Activated CD8-positive, alpha-beta memory T cell treated with anti-CD3 and anti-CD28 coated beads, Interleukin-2, amount 10 ng/mL, durations not matched to agents 7 days and 5 days (primary cell): ENCODE data around the gene DNAH17. TPM values are rescaled to one million over a fixed set of nuclear protein-coding genes. Genes with fewer than 3 reads are reported as not detected.
A peak's percentile ranks its signal among the peaks of the same experiment; 100 is the strongest.

ENCODE experiments used
- ATAC-seq: fragments of 150-1000 bp; cut with Tn5 transposase; one replicate; pipeline ENCODE4 v1.10.0; 2021; ENCODE audit warnings: moderate library complexity
- CTCF ChIA-PET: fragments of 350-600 bp; sonication (Branson Sonifier 250); formaldehyde crosslinking; loops from one replicate; lab custom pipeline; 2021; ENCODE audit warnings: antibody characterized with exemption; lab: Charles Lee
- DNase-seq: peaks from one replicate; pipeline ENCODE4 v3.0.0-alpha.2; 2020
- H3K27ac Mint-ChIP-seq: one replicate; pipeline ENCODE4 v1.8.0; 2021; ENCODE audit warnings: mild to moderate bottlenecking, mixed read lengths
- H3K27me3 Mint-ChIP-seq: one replicate; pipeline ENCODE4 v1.8.0; 2021; ENCODE audit warnings: mixed read lengths
- H3K36me3 Mint-ChIP-seq: one replicate; pipeline ENCODE4 v1.8.0; 2021; ENCODE audit warnings: mild to moderate bottlenecking, mixed read lengths
- H3K4me1 Mint-ChIP-seq: one replicate; pipeline ENCODE4 v1.8.0; 2021; ENCODE audit warnings: mixed read lengths
- H3K4me3 Mint-ChIP-seq: one replicate; pipeline ENCODE4 v1.8.0; 2021; ENCODE audit warnings: mild to moderate bottlenecking, moderate library complexity, mixed read lengths
- H3K9me3 Mint-ChIP-seq: one replicate; pipeline ENCODE4 v1.8.0; 2022; ENCODE audit warnings: low read depth, mixed read lengths
- total RNA-seq, 2 experiments: library from RNA; stranded (reverse); gene quantifications; one replicate each; pipeline ENCODE4 v1.2.3, GENCODE V29; 2021

The DNAH17 gene
- total RNA-seq, 2 experiments from 2014 or later, result 0.26 TPM; not detected in 1

DNA sequence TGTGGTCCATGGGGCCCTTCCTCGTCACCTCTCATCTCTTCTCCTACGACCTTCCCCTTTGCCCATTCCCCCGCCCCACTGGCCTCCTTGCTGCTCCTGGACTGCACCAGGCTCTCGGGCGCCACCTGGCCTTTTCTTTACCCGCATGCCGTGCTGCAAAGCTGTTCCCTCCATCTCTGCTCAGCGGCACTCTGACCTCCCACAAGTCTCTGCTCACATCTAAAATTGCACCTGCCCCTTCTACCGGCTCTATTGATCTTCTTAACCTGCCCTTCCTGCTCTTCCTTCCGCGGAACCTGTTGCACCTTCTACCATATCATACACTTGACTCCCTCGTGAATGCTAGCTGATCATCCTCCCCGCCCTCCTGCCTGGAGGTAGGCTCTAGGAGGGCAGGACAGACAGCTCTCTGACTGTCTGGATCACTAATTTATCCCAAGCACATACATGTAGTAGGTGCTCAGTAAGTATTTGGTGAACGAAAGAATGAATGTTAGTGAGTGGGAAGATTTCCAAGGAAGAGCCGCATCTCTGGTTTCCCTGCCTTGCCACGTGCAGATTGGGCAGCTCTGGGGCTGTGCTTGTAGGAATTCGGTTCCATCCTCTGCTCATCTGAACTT is 17.3 kb downstream of the DNAH17 start:
- Mint-ChIP-seq H3K27me3 (peaks cover 13% of the 10 kb centered on the region), H3K4me1 (no peaks in the 10 kb centered on the region), H3K27ac (no peak overlapping the region), H3K36me3 (no peaks in the 10 kb centered on the region), H3K4me3 (no peak overlapping the region), H3K9me3 (no peaks in the 10 kb centered on the region)
- DNase-seq (no peak), ATAC-seq (no peak)
- CTCF ChIA-PET, result interaction anchor here (1.2 kb wide), 1 partner anchor 63 kb away, joined by 4 read pairs; no protein-coding TSS in a partner anchor

DNA sequence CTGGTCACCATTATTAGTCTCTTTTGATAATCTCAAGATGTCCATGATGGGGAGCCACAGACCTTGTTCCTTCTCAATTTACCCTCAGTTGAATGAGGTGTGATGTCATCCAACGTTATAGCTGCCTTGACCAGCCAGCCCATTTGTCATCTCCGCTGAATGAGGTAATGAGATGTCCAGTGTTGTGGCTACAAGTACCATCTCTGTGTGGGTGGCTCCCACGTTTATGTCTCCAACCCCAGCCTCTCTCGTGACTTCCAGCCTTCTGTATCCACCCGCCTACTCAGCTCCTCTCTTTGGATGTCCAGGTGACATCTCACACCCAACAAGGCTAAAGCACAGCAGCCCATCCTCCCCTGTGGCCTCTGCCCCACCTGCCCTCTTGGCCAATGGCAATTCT is 18.2 kb downstream of the DNAH17 start:
- CTCF ChIA-PET, result interaction anchor here (1.2 kb wide), 1 partner anchor 62 kb away, joined by 4 read pairs; no protein-coding TSS in a partner anchor
- no peaks in the 10 kb centered on the region for H3K4me1 Mint-ChIP-seq
- H3K4me3 Mint-ChIP-seq, result no peak overlapping the region
- H3K27me3 Mint-ChIP-seq, result peaks cover 13% of the 10 kb centered on the region
- no peak for DNase-seq
- no peaks in the 10 kb centered on the region for H3K9me3 Mint-ChIP-seq
- ATAC-seq, result no peak
- no peaks in the 10 kb centered on the region for H3K36me3 Mint-ChIP-seq
- no peak overlapping the region for H3K27ac Mint-ChIP-seq

DNA sequence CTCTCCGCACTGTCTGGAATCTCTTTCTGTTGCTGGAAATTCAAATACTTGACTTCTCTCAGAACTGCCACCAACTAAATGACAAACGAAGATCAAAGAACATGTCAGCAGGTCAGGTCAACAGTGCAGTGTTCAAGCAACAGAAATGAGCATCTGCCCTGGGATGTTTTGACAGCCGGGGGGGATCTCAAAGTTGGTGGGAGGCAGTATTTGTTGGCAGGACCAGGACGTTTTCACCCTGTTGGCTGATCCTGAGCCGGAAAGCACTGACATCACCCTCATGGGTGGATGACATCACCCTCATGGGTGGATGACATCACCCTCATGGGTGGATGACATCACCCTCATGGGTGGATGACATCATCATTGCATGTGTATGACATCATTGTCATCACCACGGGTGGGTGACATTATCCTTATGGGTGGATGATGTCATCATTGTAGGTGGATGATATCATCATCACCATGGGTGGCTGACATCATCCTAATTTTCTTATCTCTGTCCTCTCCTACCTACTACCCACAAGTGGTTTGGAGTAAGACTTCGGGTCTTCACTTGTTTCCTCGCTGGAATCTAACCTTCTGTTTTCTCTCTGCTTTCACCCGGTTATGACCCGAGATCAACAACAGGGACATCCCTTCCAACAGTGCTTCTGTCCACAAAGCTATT is 18.9 kb downstream of the DNAH17 start:
- DNase-seq (peak; percentile 48), ATAC-seq (no peak)
- Mint-ChIP-seq H3K36me3 (no peaks in the 10 kb centered on the region), H3K27me3 (peaks cover 13% of the 10 kb centered on the region), H3K4me1 (no peaks in the 10 kb centered on the region), H3K4me3 (no peak overlapping the region), H3K9me3 (no peaks in the 10 kb centered on the region), H3K27ac (no peak overlapping the region)
- CTCF ChIA-PET, result no interaction called here

DNA sequence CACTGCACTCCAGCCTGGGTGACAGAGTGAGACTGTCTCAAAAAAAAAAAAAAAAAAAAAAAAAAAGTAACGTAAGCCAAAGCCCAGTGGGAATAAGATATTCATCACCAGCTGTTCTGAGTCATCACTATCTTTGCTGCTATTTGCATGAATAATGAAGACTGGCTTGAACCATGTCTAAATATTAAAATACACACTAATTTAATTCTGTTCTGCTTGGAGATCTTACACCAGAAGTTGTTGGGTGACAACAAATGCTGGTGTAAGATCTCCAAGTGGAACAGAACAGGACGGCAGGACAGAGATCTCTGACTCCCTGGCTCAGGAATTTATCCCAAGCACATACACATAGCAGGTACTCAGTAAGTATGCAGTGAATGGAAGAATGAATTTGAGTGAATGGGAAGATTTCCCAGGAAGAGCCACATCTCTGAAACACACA is 19.6 kb downstream of the DNAH17 start:
- Mint-ChIP-seq H3K27ac (no peak overlapping the region), H3K4me1 (no peaks in the 10 kb centered on the region), H3K4me3 (no peak overlapping the region), H3K9me3 (no peaks in the 10 kb centered on the region), H3K27me3 (peaks cover 10% of the 10 kb centered on the region), H3K36me3 (no peaks in the 10 kb centered on the region)
- ATAC-seq (no peak), DNase-seq (no peak)
- CTCF ChIA-PET, result no interaction called here

DNA sequence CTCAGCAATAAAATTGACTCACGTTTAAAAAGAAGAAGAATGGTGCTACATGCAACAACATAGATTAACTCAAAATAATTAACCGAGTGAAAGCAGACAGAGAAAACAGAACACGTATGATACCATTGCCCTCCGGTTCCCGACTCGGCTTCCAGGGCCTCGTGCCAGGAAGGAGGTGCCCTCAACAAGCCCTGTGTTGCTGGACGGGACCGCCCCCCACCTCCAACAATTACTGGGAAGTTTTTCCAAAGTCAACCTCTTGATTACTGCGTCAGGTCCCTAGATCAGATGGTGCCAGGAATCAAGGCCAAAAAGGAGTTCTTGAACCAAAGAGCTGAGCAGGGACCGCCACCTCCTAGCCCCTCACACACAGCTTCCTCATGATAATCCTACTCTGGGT is 20.4 kb downstream of the DNAH17 start:
- ATAC-seq, result no peak
- Mint-ChIP-seq H3K9me3 (no peaks in the 10 kb centered on the region), H3K4me1 (no peaks in the 10 kb centered on the region), H3K27ac (no peak overlapping the region), H3K36me3 (no peaks in the 10 kb centered on the region), H3K4me3 (no peak overlapping the region), H3K27me3 (peaks cover 10% of the 10 kb centered on the region)
- DNase-seq, result no peak
- CTCF ChIA-PET, result no interaction called here

DNA sequence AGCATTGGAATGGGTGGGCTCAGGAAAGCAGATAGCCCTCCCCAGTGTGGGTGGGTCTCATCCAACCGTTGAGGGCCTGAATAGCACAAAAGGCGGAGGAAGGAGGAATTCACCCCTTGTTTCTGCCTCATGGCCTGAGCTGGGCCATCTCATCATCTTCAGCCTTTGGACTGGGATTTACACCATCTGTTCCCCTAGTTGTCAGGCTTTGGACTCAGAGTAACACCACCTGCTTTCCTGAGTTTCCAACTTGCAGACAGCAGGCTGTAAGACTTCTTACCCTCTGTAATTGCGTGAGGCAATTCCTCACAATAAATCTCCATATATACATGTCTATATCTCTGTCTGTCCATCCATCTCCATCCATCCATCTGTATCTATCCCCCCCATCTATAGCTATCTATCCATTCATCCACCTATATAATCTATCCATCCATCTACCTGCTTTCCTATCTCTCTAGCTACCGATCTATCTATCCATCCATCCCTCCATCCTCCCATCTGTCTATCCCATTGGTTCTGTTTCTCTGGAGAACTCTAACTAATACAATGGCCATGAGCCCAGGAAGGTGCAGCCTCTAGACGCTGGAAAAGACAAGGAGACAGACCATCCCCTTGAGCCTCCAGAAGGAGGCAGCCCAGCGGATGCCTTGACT is 21.3 kb downstream of the DNAH17 start:
- CTCF ChIA-PET, result interaction anchor here (1.3 kb wide), 1 partner anchor 22 kb away, joined by 4 read pairs; no protein-coding TSS in a partner anchor
- Mint-ChIP-seq H3K9me3 (no peaks in the 10 kb centered on the region), H3K4me1 (no peaks in the 10 kb centered on the region), H3K27me3 (peaks cover 10% of the 10 kb centered on the region), H3K27ac (no peak overlapping the region), H3K36me3 (no peaks in the 10 kb centered on the region), H3K4me3 (no peak overlapping the region)
- DNase-seq (no peak), ATAC-seq (no peak)

DNA sequence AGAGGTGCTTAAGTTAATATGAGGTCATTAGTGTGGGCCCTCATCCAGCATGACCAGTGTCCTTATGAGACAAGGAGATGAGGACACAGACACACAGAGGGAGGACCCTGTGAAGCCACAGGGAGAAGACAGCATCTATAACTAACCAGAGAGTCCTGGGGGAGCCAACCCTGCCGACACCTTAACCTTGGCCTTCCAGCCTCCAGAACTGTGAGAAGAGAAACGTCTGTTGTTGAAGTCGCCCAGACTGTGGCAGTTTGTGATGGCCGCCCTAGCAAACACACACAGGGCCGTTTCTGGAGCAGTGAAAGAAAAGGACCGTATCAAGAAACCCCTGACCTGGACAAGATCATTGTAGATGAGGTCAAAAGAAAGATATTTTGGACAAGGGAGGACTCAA is 26.7 kb downstream of the DNAH17 start:
- ATAC-seq (no peak), DNase-seq (no peak)
- no peak overlapping the region for H3K27ac Mint-ChIP-seq
- H3K4me3 Mint-ChIP-seq, result no peak overlapping the region
- H3K9me3 Mint-ChIP-seq, result no peaks in the 10 kb centered on the region
- no peaks in the 10 kb centered on the region for H3K4me1 Mint-ChIP-seq
- H3K36me3 Mint-ChIP-seq, result no peaks in the 10 kb centered on the region
- H3K27me3 Mint-ChIP-seq, result peaks cover 18% of the 10 kb centered on the region
- CTCF ChIA-PET, result no interaction called here

DNA sequence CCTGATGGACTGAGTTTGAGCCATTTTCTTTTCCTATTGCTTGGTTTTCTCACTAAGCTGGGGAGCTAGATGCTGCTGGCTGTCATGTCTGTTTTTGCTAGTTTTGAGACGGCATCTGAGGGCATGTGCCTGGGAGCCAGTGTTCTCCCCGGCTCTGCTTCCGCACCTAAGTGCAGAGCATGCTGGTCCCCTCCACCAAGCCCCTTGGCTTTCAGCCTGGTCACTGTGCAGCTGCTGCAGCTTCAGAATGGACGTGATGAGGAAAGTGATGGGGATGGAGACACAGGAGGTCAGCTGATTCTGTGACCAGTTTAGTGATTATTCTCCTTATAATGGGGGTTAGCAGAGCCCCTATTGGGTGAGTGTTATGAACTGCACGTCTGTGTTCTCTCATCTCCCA is 28.5 kb downstream of the DNAH17 start:
- Mint-ChIP-seq H3K36me3 (no peaks in the 10 kb centered on the region), H3K27ac (no peak overlapping the region), H3K4me1 (no peaks in the 10 kb centered on the region), H3K4me3 (no peak overlapping the region), H3K9me3 (no peaks in the 10 kb centered on the region), H3K27me3 (peaks cover 13% of the 10 kb centered on the region)
- ATAC-seq (no peak), DNase-seq (no peak)
- CTCF ChIA-PET, result interaction anchor here (1.0 kb wide), 1 partner anchor 29 kb away, joined by 3 read pairs; no protein-coding TSS in a partner anchor

DNA sequence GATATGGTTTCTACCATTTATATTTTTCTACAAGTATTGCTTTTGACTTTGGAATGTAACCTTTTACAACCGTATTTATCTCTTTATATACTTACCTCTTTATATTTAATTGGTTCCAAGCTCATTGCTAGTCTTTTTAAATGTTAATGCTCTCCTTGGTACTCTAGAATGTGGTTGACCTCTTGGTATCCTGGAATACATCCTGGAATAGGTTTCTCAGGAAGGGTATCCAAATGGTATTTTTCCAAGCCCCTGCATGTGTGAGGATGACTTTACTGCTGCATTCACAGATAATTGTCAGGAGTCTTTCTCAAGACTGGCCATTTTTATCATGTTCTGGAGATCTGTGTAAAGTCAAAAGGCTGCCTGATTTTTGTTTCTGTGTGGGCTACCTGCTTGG is 30.2 kb downstream of the DNAH17 start:
- no peaks in the 10 kb centered on the region for H3K36me3 Mint-ChIP-seq
- no peak for DNase-seq
- H3K27ac Mint-ChIP-seq, result no peak overlapping the region
- H3K9me3 Mint-ChIP-seq, result no peaks in the 10 kb centered on the region
- ATAC-seq, result no peak
- no peaks in the 10 kb centered on the region for H3K4me1 Mint-ChIP-seq
- peaks cover 10% of the 10 kb centered on the region for H3K27me3 Mint-ChIP-seq
- CTCF ChIA-PET, result no interaction called here
- no peak overlapping the region for H3K4me3 Mint-ChIP-seq

DNA sequence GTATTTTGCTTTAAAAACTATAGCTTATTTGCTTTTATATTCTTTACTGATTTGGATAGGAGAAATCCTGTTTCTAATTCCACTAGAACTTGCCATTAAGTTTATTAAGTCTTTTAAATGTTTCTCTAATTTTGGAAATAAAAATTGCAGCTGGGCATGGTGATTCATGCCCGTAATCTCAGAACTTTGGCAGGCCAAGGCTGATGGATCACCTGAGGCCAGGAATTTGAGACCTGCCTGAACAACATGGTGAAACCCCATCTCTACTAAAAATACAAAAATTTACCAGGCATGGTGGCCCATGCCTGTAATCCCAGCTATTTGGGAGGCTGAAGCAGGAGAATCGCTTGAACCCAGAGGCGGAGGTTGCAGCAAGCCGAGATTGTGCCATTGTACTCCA is 30.7 kb downstream of the DNAH17 start:
- DNase-seq, result no peak
- CTCF ChIA-PET, result no interaction called here
- H3K4me1 Mint-ChIP-seq, result no peaks in the 10 kb centered on the region
- H3K27ac Mint-ChIP-seq, result no peak overlapping the region
- H3K4me3 Mint-ChIP-seq, result no peak overlapping the region
- ATAC-seq, result no peak
- peaks cover 10% of the 10 kb centered on the region for H3K27me3 Mint-ChIP-seq
- H3K9me3 Mint-ChIP-seq, result no peaks in the 10 kb centered on the region
- no peaks in the 10 kb centered on the region for H3K36me3 Mint-ChIP-seq

DNA sequence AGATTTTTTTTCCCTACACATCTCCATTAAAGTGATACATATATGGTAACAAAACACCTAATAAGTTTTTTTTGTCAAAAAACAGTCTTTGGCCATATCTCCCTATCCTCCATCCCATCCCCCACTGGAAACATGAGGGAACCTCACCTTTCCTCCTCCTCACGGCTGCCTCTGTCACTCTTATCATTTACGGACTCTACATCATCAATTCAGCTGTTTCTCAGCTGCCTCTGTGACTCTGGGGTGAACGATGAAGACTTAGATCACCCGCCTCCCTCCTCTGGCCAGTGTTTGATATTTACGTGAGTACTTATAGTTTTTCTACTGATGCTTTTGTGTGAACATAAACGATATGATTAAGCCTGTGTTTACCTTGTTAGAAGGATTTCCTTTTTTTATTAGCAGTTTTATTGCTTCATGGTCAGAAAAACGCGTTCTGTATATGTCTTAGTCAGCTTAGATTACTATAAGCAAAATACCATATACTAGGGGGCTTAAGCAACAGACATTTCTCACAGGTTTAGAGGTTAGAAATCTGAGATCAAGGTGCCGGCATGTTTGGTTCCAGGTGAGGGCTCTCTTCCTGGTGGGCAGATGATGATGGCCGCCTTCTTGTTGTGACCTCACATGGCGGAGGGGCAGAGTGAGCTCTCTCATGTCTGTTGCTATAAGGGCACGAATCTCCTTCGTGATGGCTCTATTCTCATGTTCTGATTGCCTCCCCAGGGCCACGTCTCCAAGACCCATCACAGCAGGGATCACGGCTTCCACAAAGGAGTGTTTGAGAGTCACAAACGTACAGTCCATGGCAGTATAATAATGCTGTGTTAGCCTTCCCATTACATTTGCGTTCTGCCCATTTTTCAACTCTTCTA is 32.1 kb downstream of the DNAH17 start:
- H3K36me3 Mint-ChIP-seq, result no peaks in the 10 kb centered on the region
- H3K27me3 Mint-ChIP-seq, result peaks cover 4% of the 10 kb centered on the region
- no peaks in the 10 kb centered on the region for H3K4me1 Mint-ChIP-seq
- DNase-seq, result no peak
- CTCF ChIA-PET, result no interaction called here
- no peak overlapping the region for H3K27ac Mint-ChIP-seq
- H3K9me3 Mint-ChIP-seq, result no peaks in the 10 kb centered on the region
- no peak for ATAC-seq
- no peak overlapping the region for H3K4me3 Mint-ChIP-seq

DNA sequence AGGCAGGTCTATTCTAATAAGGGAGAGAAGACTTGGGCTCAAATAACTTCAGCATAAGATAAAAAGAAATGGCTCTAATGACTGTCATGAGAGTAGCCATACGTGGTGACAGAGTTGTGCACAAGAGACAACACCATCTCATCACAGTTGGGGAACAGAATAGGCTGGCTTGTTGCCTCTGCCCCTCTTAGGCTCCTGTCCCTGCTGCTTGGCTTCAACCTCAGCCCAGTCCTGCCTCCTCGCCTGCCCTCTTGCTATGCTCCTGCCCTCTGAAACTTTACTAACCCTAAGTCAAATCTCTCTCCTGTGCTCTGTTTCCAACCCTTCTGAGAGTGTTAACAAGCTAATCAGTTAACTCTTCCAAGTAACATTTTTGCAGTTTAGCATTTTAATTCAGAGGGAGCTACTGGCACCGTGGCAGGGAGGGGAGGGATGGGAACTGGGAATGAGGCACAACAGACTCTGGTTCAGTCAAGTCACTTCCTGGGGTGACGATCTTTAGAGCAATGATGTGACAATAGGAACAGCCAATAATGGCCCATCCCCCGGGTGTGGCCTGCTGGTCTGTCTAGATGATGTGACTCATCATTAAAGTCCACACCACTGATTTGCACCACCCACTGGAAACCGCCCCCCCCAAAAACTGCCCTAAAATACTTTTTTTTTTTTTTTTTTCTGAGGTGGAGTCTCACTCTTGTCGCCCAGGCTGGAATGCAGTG is 35.5 kb downstream of the DNAH17 start:
- no peaks in the 10 kb centered on the region for H3K9me3 Mint-ChIP-seq
- no peaks in the 10 kb centered on the region for H3K36me3 Mint-ChIP-seq

More for the DNA sequence above, 35.5 kb downstream of the DNAH17 start:
- no peaks in the 10 kb centered on the region for H3K27me3 Mint-ChIP-seq
- no peak overlapping the region for H3K4me3 Mint-ChIP-seq
- H3K27ac Mint-ChIP-seq, result no peak overlapping the region
- CTCF ChIA-PET, result interaction anchor here (0.7 kb wide), 1 partner anchor 59 kb away, joined by 3 read pairs; no protein-coding TSS in a partner anchor
- H3K4me1 Mint-ChIP-seq, result peaks cover 3% of the 10 kb centered on the region
- DNase-seq, result no peak
- no peak for ATAC-seq
